ENCODE data around the gene EIF4E2.

GRCh38 chr2:232515639-232516038 is 34.9 kb upstream of the EIF4E2 start:
- TF ChIP-seq CTCF (IDR thresholded peaks at IDR 0.05): no peak
- no peak for TF ChIP-seq POLR2A (IDR thresholded peaks at IDR 0.05)
- no peak for TF ChIP-seq EP300 (IDR thresholded peaks at IDR 0.05)

Measured in ovary (tissue), 3 donors.